CD14-positive monocyte (primary cell): Measurements from ENCODE around the gene FBXO40. TPM values are rescaled to one million over a fixed set of nuclear protein-coding genes. Genes with fewer than 3 reads are reported as not detected.

ENCODE experiments used
- DNase-seq, 3 donors: peaks; one replicate each; pipeline ENCODE4 v3.0.0-alpha.2; 2011 to 2022
- H2AFZ ChIP-seq: 2 replicates; pipeline ENCODE4 v1.6.0; 2012; ENCODE audit warnings: mild to moderate bottlenecking, low read depth, low read length, inconsistent platforms; ENCODE audit not compliant: insufficient read depth, poor library complexity, severe bottlenecking
- H3K27ac ChIP-seq, 2 donors: 1 replicate in 1 of 2; 2 replicates in 1 of 2; pipeline ENCODE4 v1.5.1; 2012 to 2013; ENCODE audit warnings: low read length in 2 of 2, control low read depth in 1 of 2, inconsistent platforms in 1 of 2, low read depth in 1 of 2, mild to moderate bottlenecking in 1 of 2
- H3K27me3 ChIP-seq, 2 donors: one replicate each; pipeline versions ENCODE4 v1.6.0 to v1.6.1; 2011 to 2013; ENCODE audit warnings: low read length in 2 of 2; ENCODE audit not compliant: control insufficient read depth in 2 of 2, insufficient read depth in 2 of 2
- H3K36me3 ChIP-seq, 2 donors: replicated peaks in 1 of 2; 1 replicate in 1 of 2; 2 replicates in 1 of 2; pipeline versions ENCODE4 v1.5.1 to v1.6.1; 2012 to 2013; ENCODE audit warnings: low read length in 2 of 2, control low read depth in 1 of 2, inconsistent platforms in 1 of 2, mild to moderate bottlenecking in 1 of 2; ENCODE audit not compliant: insufficient read depth in 2 of 2, control insufficient read depth in 1 of 2
- H3K4me1 ChIP-seq, 2 donors: 1 replicate in 1 of 2; 2 replicates in 1 of 2; pipeline versions ENCODE4 v1.5.1 to v1.6.1; 2012 to 2013; ENCODE audit warnings: low read length in 2 of 2, control low read depth in 1 of 2, inconsistent platforms in 1 of 2, mild to moderate bottlenecking in 1 of 2, moderate library complexity in 1 of 2; ENCODE audit not compliant: insufficient read depth in 2 of 2, control insufficient read depth in 1 of 2
- H3K4me2 ChIP-seq: replicated peaks from 2 replicates; pipeline ENCODE3; 2012; ENCODE audit warnings: low read length, moderate library complexity, mild to moderate bottlenecking; ENCODE audit not compliant: poor library complexity, severe bottlenecking; ENCODE audit errors: extremely low read depth
- H3K4me3 ChIP-seq, 3 experiments: fragments of 200-600 bp in 1 of 3; sonication (generic) in 1 of 3; replicated peaks in 1 of 3; 1 replicate in 2 of 3; 2 replicates in 1 of 3; pipeline ENCODE4 v1.5.1; 2011 to 2013; ENCODE audit warnings: low read length in 3 of 3, mild to moderate bottlenecking in 3 of 3, control low read depth in 2 of 3, low read depth in 2 of 3, inconsistent platforms in 1 of 3, moderate library complexity in 1 of 3
- H3K79me2 ChIP-seq: 2 replicates; pipeline ENCODE4 v1.6.0; 2012; ENCODE audit warnings: mild to moderate bottlenecking, control low read depth, inconsistent platforms, low read length, moderate library complexity; ENCODE audit not compliant: insufficient read depth
- H3K9ac ChIP-seq: 2 replicates; pipeline ENCODE4 v1.6.0; 2017; ENCODE audit warnings: low read length, mild to moderate bottlenecking; ENCODE audit not compliant: insufficient read depth, poor library complexity, severe bottlenecking
- H3K9me3 ChIP-seq, 2 donors: replicated peaks in 1 of 2; 1 replicate in 1 of 2; 2 replicates in 1 of 2; pipeline versions ENCODE4 v1.5.1 to v1.6.1; 2012 to 2013; ENCODE audit warnings: low read length in 2 of 2, control low read depth in 1 of 2; ENCODE audit not compliant: control insufficient read depth in 1 of 2, insufficient read depth in 1 of 2
- H4K20me1 ChIP-seq: 2 replicates; pipeline ENCODE4 v1.6.0; 2012; ENCODE audit warnings: mild to moderate bottlenecking, low read length, control low read depth, moderate library complexity; ENCODE audit not compliant: insufficient read depth
- H3K27ac Mint-ChIP-seq, 7 donors: one replicate each; pipeline ENCODE4 v1.8.0; 2020; ENCODE audit warnings: mild to moderate bottlenecking in 7 of 7, mixed read lengths in 7 of 7, moderate library complexity in 6 of 7, inconsistent platforms in 2 of 7
- H3K27me3 Mint-ChIP-seq, 3 donors: one replicate each; pipeline ENCODE4 v1.8.0; 2021 to 2022; ENCODE audit warnings: low read depth in 3 of 3, mild to moderate bottlenecking in 3 of 3, mixed read lengths in 3 of 3, moderate library complexity in 3 of 3, inconsistent platforms in 1 of 3
- H3K36me3 Mint-ChIP-seq, 2 donors: one replicate each; pipeline ENCODE4 v1.8.0; 2020; ENCODE audit warnings: mixed read lengths in 2 of 2, inconsistent platforms in 1 of 2, mild to moderate bottlenecking in 1 of 2
- H3K4me1 Mint-ChIP-seq: one replicate; pipeline ENCODE4 v1.8.0; 2020; ENCODE audit warnings: mild to moderate bottlenecking, mixed read lengths
- H3K4me3 Mint-ChIP-seq, 2 donors: one replicate each; pipeline ENCODE4 v1.8.0; 2020; ENCODE audit warnings: mild to moderate bottlenecking in 2 of 2, mixed read lengths in 2 of 2, moderate library complexity in 1 of 2
- H3K9me3 Mint-ChIP-seq, 7 donors: one replicate each; pipeline ENCODE4 v1.8.0; 2020 to 2022; ENCODE audit warnings: mixed read lengths in 7 of 7, mild to moderate bottlenecking in 6 of 7, moderate library complexity in 6 of 7, inconsistent platforms in 2 of 7
- CTCF ChIP-seq: fragments of 200-600 bp; IDR thresholded peaks from one replicate; pipeline ENCODE4 v1.8.0; 2022; ENCODE audit warnings: antibody characterized with exemption, mild to moderate bottlenecking
- WGBS: methylation state at CpG from one replicate; pipeline ENCODE4 v1.1.5; 2013; ENCODE audit warnings: missing lambda C conversion rate; ENCODE audit not compliant: insufficient coverage; 5-methylcytosine and 5-hydroxymethylcytosine counted together
- intact Hi-C, 2 donors: fragments of 100-400 bp; cut with micrococcal nuclease; formaldehyde crosslinking; loops; one replicate each; pipeline versions ENCODE4 v1.15.0 to v1.15.1; 2023
- polyA plus RNA-seq, 3 donors: library from polyadenylated mRNA; depleted of rRNA in 1 of 3; unstranded in 2 of 3; stranded (reverse) in 1 of 3; fragments of 300-500 nt in 2 of 3; fragments of >200 nt in 1 of 3; fragmentation: Illumina TruSeq in 2 of 3; gene quantifications; 1 replicate in 2 of 3; 2 replicates in 1 of 3; pipeline ENCODE4 v1.2.3, GENCODE V29; 2012 to 2021

The FBXO40 gene
- polyA plus RNA-seq, 3 donors, result not detected

- Mint-ChIP-seq H3K27ac (no peak within 1 kb of the TSS), H3K36me3 (no peaks in the 10 kb centered on the region), H3K9me3 (no peaks in the 10 kb centered on the region), H3K4me3 (no peak within 1 kb of the TSS), H3K27me3 (peaks cover 1 to 6% (median 4%) of the 10 kb centered on the region in 3 donors), H3K4me1 (no peaks in the 10 kb centered on the region)
- H3K79me2 ChIP-seq, result no peaks in the 10 kb centered on the region
- WGBS, result no CpG with 5 or more reads among the region's 5 CpGs
- no peak within 1 kb of the TSS for H3K4me2 ChIP-seq
- H4K20me1 ChIP-seq, result no peaks in the 10 kb centered on the region
- H3K9me3 ChIP-seq, result no peaks in the 10 kb centered on the region
- H3K36me3 ChIP-seq, result no peaks in the 10 kb centered on the region
- no peak within 1 kb of the TSS for H3K9ac ChIP-seq
- no peak for DNase-seq
- H3K27me3 ChIP-seq, result no peaks in the 10 kb centered on the region
- intact Hi-C loops, result no loop called here
- TF ChIP-seq CTCF, result no peak
- H3K4me1 ChIP-seq, result no peaks in the 10 kb centered on the region
- H3K27ac ChIP-seq, result no peak within 1 kb of the TSS
- H2AFZ ChIP-seq, result no peak within 1 kb of the TSS
- no peak within 1 kb of the TSS for H3K4me3 ChIP-seq
Observed at GRCh38 chr3:121567649-121568048, 25.5 kb upstream of the FBXO40 start, which contains the start of gene ARGFX. Gene ARGFX (plus strand): TSS chr3:121567949. CDS start chr3:121570714, 2,765 bp downstream.

GRCh38 chr3:121574449-121574848 lies 18.7 kb upstream of the FBXO40 start:
- no peak overlapping the region for H3K27ac ChIP-seq
- Mint-ChIP-seq H3K9me3 (no peaks in the 10 kb centered on the region), H3K4me3 (no peak overlapping the region), H3K27ac (no peak overlapping the region), H3K36me3 (no peaks in the 10 kb centered on the region), H3K4me1 (no peaks in the 10 kb centered on the region), H3K27me3 (peaks cover 0 to 6% (median 0%) of the 10 kb centered on the region in 3 donors)
- no peak overlapping the region for H2AFZ ChIP-seq
- H4K20me1 ChIP-seq, result no peaks in the 10 kb centered on the region
- intact Hi-C loops, result no loop called here
- H3K4me1 ChIP-seq, result no peaks in the 10 kb centered on the region
- no peak overlapping the region for H3K4me2 ChIP-seq
- H3K27me3 ChIP-seq, result no peaks in the 10 kb centered on the region
- no peaks in the 10 kb centered on the region for H3K79me2 ChIP-seq
- DNase-seq, result no peak
- WGBS, result 66% methylated on average over 4 of the region's 6 CpGs
- H3K36me3 ChIP-seq, result no peaks in the 10 kb centered on the region
- no peak overlapping the region for H3K9ac ChIP-seq
- no peaks in the 10 kb centered on the region for H3K9me3 ChIP-seq
- no peak for TF ChIP-seq CTCF
- H3K4me3 ChIP-seq, result no peak overlapping the region
